Thoracic aorta (tissue), 2 donors: ENCODE data around the gene LRRC15. TPM values are rescaled to one million over a fixed set of nuclear protein-coding genes. Genes with fewer than 3 reads are reported as not detected.

Experiments
- ATAC-seq: fragments of 150-250 bp; one replicate; pipeline ENCODE4 v1.8.0; 2017; ENCODE audit warnings: low read depth; ENCODE audit not compliant: insufficient number of reproducible peaks, low FRiP score
- DNase-seq: peaks from one replicate; pipeline ENCODE4 v3.0.0-alpha.2; 2020; ENCODE audit warnings: low spot score
- H3K27ac ChIP-seq, 2 donors: fragments of 200-600 bp; sonication (generic); 1 replicate in 1 of 2; 2 replicates in 1 of 2; pipeline ENCODE4 v1.5.1; 2016; ENCODE audit warnings: mild to moderate bottlenecking in 2 of 2, moderate library complexity in 2 of 2
- H3K27me3 ChIP-seq: fragments of 200-600 bp; sonication (generic); replicated peaks from 2 replicates; pipeline ENCODE4 v1.6.0; 2016; ENCODE audit warnings: mild to moderate bottlenecking; ENCODE audit not compliant: insufficient read depth
- H3K36me3 ChIP-seq: fragments of 200-600 bp; sonication (generic); one replicate; pipeline ENCODE4 v1.5.1; 2016
- H3K4me1 ChIP-seq, 2 donors: fragments of 200-600 bp; sonication (generic); 1 replicate in 1 of 2; 2 replicates in 1 of 2; pipeline versions ENCODE4 v1.5.1 to v1.6.0; 2016; ENCODE audit warnings: low read depth in 2 of 2, mild to moderate bottlenecking in 1 of 2; ENCODE audit not compliant: control insufficient read depth in 1 of 2
- H3K4me3 ChIP-seq: fragments of 200-600 bp; sonication (generic); 2 replicates; pipeline ENCODE4 v1.5.1; 2016; ENCODE audit warnings: mild to moderate bottlenecking
- H3K9me3 ChIP-seq: fragments of 200-600 bp; sonication (generic); 2 replicates; pipeline ENCODE4 v1.5.1; 2016
- total RNA-seq, 2 donors: library from RNA; depleted of rRNA; stranded (reverse); fragments of >200 nt; gene quantifications; one replicate each; pipeline versions ENCODE4 v1.1.0 to v1.2.3, GENCODE V29; 2016
- TF ChIP-seq, protein P1 (sequence below): fragments of 200-600 bp; sonication (generic); IDR thresholded peaks from one replicate; pipeline ENCODE4 v1.5.1; 2019; ENCODE audit warnings: antibody characterized with exemption

Gene LRRC15
- total RNA-seq, 2 donors from 2014 or later: 0.27 TPM; not detected in 1

DNA sequence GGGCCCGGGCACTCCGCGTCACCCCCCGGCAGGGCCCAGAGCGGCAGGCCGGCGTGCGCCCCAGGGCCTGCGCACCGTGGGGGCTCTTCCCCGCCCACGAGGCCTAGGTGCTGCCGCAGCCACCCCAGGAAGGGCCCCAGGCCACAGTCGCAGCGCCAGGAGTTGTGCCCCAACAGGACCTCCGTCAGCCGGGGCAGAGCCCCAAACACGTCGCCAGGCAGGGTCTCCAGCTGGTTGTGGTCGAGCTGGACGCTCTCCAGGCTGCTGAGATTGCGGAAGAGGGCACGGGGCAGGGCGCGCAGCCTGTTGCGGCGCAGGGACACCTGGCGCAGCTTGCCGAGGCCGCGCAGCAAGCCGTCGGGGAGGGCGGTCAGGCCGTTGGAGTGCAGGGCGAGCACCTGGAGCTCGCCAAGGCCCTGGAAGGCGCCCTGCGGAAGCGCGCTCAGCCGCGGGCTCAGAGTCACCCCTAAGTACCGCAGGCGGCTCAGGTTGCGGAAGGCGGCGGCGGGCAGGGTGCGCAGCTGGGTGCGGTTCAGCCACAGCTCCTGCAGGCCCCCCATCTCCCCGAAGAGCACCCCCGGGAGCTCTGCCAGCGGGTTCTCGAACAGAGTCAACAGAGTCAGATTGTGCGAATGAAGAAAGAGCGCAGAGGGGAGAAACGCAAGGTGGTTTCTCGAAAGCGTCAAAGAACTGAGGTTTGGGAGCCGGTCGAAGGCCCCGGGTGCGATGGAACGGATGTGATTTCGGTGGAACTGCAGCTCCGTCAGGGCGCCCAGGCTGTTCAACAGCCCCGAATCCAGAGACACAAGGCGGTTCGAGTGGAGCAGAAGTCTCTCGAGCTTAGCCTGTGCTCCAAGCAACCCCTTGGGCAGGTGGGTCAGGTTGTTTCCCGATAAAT, 27.6 kb upstream of the LRRC15 start:
- ATAC-seq (no peak), DNase-seq (no peak)
- Histone ChIP-seq H3K27me3 (no peaks in the 10 kb centered on the region), H3K4me3 (peak overlapping the region; percentile 57), H3K36me3 (no peaks in the 10 kb centered on the region), H3K4me1 (peaks cover 8 to 13% of the 10 kb centered on the region in 2 donors), H3K9me3 (no peaks in the 10 kb centered on the region), H3K27ac (no peak overlapping the region)
- TF ChIP-seq, protein P1, sequence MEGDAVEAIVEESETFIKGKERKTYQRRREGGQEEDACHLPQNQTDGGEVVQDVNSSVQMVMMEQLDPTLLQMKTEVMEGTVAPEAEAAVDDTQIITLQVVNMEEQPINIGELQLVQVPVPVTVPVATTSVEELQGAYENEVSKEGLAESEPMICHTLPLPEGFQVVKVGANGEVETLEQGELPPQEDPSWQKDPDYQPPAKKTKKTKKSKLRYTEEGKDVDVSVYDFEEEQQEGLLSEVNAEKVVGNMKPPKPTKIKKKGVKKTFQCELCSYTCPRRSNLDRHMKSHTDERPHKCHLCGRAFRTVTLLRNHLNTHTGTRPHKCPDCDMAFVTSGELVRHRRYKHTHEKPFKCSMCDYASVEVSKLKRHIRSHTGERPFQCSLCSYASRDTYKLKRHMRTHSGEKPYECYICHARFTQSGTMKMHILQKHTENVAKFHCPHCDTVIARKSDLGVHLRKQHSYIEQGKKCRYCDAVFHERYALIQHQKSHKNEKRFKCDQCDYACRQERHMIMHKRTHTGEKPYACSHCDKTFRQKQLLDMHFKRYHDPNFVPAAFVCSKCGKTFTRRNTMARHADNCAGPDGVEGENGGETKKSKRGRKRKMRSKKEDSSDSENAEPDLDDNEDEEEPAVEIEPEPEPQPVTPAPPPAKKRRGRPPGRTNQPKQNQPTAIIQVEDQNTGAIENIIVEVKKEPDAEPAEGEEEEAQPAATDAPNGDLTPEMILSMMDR: no peak

DNA sequence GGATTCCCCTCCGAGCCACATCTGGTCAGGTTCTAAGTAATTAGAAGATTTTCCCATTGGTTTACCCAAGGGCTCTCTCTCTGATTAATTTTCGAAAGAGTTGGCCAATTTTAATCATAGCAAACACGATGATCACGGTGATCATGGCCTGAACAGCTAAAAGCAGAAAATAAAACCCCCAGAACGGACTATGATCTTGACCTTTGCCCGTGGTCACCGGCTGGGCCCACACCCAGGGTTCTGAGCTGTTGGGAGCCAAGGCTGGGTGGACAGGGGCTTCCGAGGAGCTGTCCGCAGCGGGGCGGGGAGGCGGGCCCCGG, 27.0 kb upstream of the LRRC15 start:
- H3K27ac ChIP-seq: no peak overlapping the region
- DNase-seq: no peak
- no peaks in the 10 kb centered on the region for H3K36me3 ChIP-seq
- no peak for ATAC-seq
- H3K9me3 ChIP-seq: no peaks in the 10 kb centered on the region
- TF ChIP-seq, protein P1: no peak
- no peaks in the 10 kb centered on the region for H3K27me3 ChIP-seq
- H3K4me3 ChIP-seq: peak overlapping the region; percentile 57
- peaks cover 8 to 13% of the 10 kb centered on the region in 2 donors for H3K4me1 ChIP-seq

DNA sequence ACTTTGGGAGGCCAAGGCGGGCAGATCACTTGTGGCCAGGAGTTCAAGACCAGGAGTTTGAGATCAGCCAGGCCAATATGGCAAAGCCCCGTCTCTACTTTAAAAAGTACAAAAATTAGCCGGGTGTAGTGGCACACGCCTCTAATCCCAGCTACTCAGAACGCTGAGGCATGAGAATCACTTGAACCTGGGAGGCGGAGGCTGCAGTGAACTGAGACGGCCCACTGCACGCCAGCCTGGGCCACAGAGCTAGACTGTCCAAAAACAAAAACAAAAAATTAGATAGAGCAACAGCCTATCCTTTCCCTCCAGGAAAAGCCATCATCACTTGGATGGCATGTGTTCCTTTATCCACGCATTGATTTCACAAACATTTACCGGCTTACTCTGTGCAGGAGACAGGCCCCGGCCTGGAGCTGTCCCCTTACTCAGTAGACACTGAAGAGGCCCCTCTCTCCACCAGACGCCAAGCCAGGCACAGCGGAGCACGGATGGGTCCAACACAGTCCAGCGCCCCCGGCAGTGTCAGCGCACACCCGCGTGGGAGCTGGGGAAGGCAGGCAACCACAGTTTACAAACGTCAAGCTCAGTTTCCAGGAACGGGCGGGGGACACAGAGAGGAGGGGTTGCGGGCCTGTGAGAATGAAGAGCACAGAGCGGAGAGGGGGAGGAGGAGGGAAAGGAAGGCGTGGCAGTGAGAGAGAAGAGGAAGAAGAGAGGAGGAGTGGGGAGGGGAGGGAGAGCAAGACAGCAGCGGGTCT, 26.4 kb upstream of the LRRC15 start:
- Histone ChIP-seq H3K4me1 (peaks cover 8 to 13% of the 10 kb centered on the region in 2 donors), H3K27ac (no peak overlapping the region), H3K9me3 (no peaks in the 10 kb centered on the region), H3K4me3 (no peak overlapping the region), H3K36me3 (no peaks in the 10 kb centered on the region), H3K27me3 (no peaks in the 10 kb centered on the region)
- ATAC-seq: no peak
- DNase-seq: no peak
- TF ChIP-seq, protein P1: no peak

DNA sequence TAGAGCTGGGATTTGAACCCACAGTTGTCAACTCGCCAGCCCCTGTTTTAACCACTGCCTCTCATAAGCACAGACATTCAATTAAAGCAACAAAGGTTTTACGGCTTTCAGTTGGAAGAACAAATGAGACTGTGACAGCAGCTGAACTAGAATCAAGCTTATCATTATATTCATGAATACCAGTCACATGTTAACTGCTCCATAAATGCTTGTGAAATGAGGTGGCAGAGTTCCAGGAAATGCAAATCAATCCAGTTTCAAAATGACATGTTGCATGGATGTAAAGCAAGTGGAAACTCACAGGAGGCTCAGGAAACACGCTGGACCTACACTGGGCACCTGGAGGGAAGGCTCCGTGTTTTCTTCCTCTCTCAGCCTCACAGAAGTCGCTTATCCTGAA, 25.7 kb upstream of the LRRC15 start:
- Histone ChIP-seq H3K9me3 (no peaks in the 10 kb centered on the region), H3K27ac (no peak overlapping the region)

DNA sequence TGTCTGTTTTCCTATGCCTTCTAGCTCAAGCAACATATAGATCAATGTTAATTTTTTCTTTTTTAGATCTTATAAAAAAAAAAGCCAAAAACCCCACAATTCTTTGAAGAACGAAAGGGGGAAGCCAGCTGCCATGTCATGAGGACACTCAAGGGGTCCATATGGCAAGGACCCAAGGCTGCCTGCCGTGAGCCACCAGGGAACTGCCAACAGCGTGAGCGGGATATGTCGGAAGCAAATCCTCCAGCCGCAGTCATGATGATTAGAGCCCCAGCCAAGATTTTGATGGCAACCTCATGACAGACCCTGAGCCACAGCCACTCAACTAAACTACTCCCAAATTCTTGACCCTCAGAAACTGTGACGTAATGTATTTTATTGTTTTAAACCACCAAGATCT, 23.0 kb upstream of the LRRC15 start:
- H3K27ac ChIP-seq: no peak overlapping the region
- ATAC-seq (no peak), DNase-seq (no peak)
- H3K9me3 ChIP-seq: no peaks in the 10 kb centered on the region
- H3K27me3 ChIP-seq: no peaks in the 10 kb centered on the region
- H3K36me3 ChIP-seq: no peaks in the 10 kb centered on the region
- peaks cover 7 to 8% of the 10 kb centered on the region in 2 donors for H3K4me1 ChIP-seq
- TF ChIP-seq, protein P1: no peak
- H3K4me3 ChIP-seq: no peak overlapping the region

More for the DNA sequence above, 25.7 kb upstream of the LRRC15 start:
- DNase-seq (no peak), ATAC-seq (no peak)
- TF ChIP-seq, protein P1: no peak
- H3K27me3 ChIP-seq: no peaks in the 10 kb centered on the region
- peaks cover 8 to 13% of the 10 kb centered on the region in 2 donors for H3K4me1 ChIP-seq
- H3K36me3 ChIP-seq: no peaks in the 10 kb centered on the region
- H3K4me3 ChIP-seq: no peak overlapping the region
